ENCODE data around the gene GNG12. TPM values are rescaled to one million over a fixed set of nuclear protein-coding genes. Genes with fewer than 3 reads are reported as not detected.

The GNG12 gene
- total RNA-seq, 1 donor from 2014 or later, result 18.5 TPM

DNA sequence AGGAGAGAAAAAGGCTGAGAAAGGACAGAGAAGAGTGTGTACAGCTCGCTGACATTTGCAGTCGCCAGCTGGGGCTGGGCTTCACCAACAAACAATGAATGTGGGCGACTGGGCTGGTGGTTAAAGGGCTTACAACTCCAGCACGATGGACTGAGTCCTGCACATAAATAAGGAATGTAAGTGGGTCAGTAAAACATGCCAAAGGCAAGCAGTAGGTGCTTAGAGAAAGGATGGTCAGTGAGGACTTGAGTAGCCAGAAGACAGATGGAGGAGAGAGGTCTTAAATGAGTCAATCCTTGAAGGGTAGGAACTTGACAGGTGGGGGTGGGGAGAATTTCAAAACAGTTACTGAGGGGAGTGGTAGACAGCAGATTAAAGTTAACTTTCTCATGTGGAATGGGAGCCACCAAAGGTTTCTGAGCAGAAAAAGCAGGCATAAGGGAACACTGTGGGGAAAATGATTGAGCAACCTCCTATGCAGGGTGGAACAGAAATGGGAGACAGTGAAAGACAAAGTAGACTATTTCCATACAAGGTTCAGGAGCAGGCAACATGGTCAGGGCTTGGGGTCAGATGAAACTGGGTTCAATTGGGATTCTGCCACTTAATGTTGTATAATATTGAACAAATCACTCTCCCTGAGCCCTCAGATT lies 110.8 kb downstream of the GNG12 start:
- no peak overlapping the region for H3K27ac Mint-ChIP-seq (ENCODE audit: unreplicated experiment)
- no peaks in the 10 kb centered on the region for H3K9me3 Mint-ChIP-seq
- H3K4me1 Mint-ChIP-seq, result no peaks in the 10 kb centered on the region
- DNase-seq (ENCODE audit: low read depth, low spot score), result no peak
- H3K36me3 Mint-ChIP-seq (ENCODE audit: low read depth), result no peaks in the 10 kb centered on the region
- no peaks in the 10 kb centered on the region for H3K27me3 Mint-ChIP-seq (ENCODE audit: low read depth)
- no peak overlapping the region for H3K4me3 Mint-ChIP-seq
- TF ChIP-seq, protein P1, sequence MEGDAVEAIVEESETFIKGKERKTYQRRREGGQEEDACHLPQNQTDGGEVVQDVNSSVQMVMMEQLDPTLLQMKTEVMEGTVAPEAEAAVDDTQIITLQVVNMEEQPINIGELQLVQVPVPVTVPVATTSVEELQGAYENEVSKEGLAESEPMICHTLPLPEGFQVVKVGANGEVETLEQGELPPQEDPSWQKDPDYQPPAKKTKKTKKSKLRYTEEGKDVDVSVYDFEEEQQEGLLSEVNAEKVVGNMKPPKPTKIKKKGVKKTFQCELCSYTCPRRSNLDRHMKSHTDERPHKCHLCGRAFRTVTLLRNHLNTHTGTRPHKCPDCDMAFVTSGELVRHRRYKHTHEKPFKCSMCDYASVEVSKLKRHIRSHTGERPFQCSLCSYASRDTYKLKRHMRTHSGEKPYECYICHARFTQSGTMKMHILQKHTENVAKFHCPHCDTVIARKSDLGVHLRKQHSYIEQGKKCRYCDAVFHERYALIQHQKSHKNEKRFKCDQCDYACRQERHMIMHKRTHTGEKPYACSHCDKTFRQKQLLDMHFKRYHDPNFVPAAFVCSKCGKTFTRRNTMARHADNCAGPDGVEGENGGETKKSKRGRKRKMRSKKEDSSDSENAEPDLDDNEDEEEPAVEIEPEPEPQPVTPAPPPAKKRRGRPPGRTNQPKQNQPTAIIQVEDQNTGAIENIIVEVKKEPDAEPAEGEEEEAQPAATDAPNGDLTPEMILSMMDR (conservative IDR thresholded peaks at IDR 0.05), result no peak

DNA sequence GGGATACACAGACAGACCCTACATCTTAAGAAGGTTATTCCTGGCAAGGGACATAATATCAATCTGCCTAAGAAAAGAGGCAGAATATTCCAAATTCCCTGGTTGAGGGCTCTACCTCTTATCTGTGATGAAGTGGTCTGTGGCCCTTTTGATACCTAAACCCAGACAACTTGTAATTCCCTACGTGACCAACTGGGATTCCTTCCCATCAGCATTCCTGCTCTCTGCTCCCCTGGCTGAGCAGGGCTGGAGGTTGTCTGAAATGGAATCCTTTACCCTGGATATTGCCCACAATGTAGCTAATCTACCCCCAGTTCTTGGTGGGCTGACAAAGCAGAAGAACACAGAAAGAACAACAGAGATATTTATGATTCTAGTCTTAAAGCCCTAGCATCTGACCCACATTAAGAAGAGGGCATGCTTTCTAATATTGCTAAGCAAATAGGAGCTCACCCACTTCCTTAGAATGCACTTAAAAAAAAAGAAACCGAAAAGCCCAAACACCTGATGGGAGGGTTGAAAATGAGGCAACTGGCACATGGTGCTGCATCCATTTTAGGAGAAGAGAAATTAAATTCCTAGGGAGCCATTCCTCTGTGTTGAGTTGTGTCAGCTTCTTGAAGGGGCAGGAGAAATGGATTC lies 111.5 kb downstream of the GNG12 start:
- no peak overlapping the region for H3K4me3 Mint-ChIP-seq
- no peak overlapping the region for H3K27ac Mint-ChIP-seq (ENCODE audit: unreplicated experiment)
- no peaks in the 10 kb centered on the region for H3K36me3 Mint-ChIP-seq (ENCODE audit: low read depth)
- H3K4me1 Mint-ChIP-seq, result no peaks in the 10 kb centered on the region
- no peaks in the 10 kb centered on the region for H3K27me3 Mint-ChIP-seq (ENCODE audit: low read depth)
- no peaks in the 10 kb centered on the region for H3K9me3 Mint-ChIP-seq
- DNase-seq (ENCODE audit: low read depth, low spot score), result no peak
- TF ChIP-seq, protein P1 (conservative IDR thresholded peaks at IDR 0.05), result no peak

DNA sequence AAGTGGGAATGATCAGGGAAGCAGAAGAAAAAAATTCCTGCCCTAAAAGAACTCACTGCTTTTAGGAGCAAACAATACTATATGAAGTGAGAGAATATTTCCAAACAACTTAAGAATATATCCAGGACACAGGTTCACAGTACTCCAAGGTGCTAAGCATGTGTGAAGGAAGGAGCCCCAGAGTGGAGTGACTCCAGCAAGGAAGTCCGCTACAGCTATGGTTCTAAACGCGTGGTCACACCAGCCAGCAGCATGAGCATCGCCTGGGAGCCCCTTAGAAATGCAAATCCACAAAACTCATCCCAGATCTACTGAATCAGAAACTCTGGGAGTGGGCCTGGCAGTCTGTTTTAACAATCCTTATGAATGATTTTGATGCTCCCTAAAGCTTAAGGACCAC lies 112.2 kb downstream of the GNG12 start:
- H3K36me3 Mint-ChIP-seq (ENCODE audit: low read depth), result no peaks in the 10 kb centered on the region
- H3K27me3 Mint-ChIP-seq (ENCODE audit: low read depth), result no peaks in the 10 kb centered on the region
- TF ChIP-seq, protein P1 (conservative IDR thresholded peaks at IDR 0.05), result no peak
- no peaks in the 10 kb centered on the region for H3K4me1 Mint-ChIP-seq
- no peak overlapping the region for H3K4me3 Mint-ChIP-seq
- no peak for DNase-seq (ENCODE audit: low read depth, low spot score)
- no peaks in the 10 kb centered on the region for H3K9me3 Mint-ChIP-seq
- no peak overlapping the region for H3K27ac Mint-ChIP-seq (ENCODE audit: unreplicated experiment)

DNA sequence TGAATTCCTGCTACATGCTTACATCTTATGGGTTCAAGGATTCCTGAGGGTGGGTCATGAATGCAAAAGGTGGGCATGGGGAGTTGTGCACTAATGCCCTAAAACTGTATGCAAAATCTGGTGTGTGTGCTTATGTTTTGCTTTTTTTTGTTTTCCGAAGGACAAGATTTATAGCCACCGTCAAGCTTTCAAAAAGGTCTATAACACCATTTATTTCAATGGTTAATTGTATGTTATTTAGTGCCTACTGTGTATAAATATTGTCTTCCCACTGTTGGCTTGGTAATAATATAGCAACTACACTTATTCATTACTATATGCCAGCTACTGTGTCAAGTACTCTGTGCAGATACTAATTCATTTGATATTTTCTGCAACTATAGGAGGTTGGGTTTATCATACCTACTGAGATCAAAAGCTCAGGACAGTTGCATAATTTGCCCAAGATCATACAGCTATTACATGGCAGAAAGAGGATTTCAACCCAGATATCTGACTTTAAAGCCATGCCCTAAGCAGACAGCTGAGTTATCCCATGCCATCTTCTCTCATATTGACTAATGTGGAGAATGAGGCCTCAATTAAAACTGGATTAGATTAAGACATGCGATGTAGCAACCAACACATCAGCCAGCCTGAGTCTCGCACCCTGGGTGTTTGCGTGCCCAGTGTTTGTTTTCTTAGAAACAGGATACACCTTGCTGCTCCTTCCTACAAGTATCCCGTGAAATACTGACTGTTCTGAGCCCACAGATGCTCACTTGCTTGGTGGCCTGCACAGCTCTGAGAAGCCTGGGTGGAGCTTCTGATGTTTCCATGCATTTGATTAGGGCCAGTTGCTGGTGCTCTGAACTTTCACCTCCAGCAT lies 113.7 kb downstream of the GNG12 start:
- DNase-seq (ENCODE audit: low read depth, low spot score), result no peak
- Mint-ChIP-seq H3K27me3 (ENCODE audit: low read depth) (no peaks in the 10 kb centered on the region), H3K4me1 (no peaks in the 10 kb centered on the region), H3K36me3 (ENCODE audit: low read depth) (no peaks in the 10 kb centered on the region), H3K9me3 (no peaks in the 10 kb centered on the region), H3K27ac (ENCODE audit: unreplicated experiment) (no peak overlapping the region), H3K4me3 (no peak overlapping the region)
- TF ChIP-seq, protein P1 (conservative IDR thresholded peaks at IDR 0.05), result no peak

DNA sequence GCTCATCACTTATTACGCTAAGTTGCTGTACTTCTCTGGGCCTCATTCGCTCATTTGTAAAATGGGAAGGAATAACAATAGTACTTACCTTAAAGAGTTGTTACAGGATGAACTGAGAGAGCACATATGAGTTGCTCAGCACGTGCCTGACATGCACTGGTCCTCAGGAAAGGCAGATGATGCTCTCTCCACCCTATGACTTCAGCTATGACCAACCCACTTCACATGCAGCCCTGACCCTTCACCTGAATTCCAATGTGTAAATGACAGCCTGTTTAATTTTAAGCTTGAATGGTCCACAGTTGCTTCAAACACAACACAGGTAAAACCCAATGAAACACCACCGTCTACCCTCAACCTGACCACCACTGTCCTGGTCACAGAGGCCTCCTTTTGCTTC lies 115.4 kb downstream of the GNG12 start:
- H3K9me3 Mint-ChIP-seq, result no peaks in the 10 kb centered on the region
- H3K4me3 Mint-ChIP-seq, result no peak overlapping the region
- no peaks in the 10 kb centered on the region for H3K27me3 Mint-ChIP-seq (ENCODE audit: low read depth)
- TF ChIP-seq, protein P1 (conservative IDR thresholded peaks at IDR 0.05), result no peak
- no peak for DNase-seq (ENCODE audit: low read depth, low spot score)
- no peaks in the 10 kb centered on the region for H3K36me3 Mint-ChIP-seq (ENCODE audit: low read depth)
- H3K27ac Mint-ChIP-seq (ENCODE audit: unreplicated experiment), result no peak overlapping the region
- H3K4me1 Mint-ChIP-seq, result peaks cover 12% of the 10 kb centered on the region

All from neural crest cell (in vitro differentiated cells).